CD14-positive monocyte (primary cell): ENCODE results near the gene KRTAP4-9. TPM values are rescaled to one million over a fixed set of nuclear protein-coding genes. Genes with fewer than 3 reads are reported as not detected.
"Not testable (repeated sequence)": the region's sequence is repeated elsewhere in the genome, so short reads cannot be mapped to it uniquely, and the experiment has no call there.

Experiments used
- DNase-seq, 3 donors: peaks; one replicate each; pipeline ENCODE4 v3.0.0-alpha.2; 2011 to 2022
- H2AFZ ChIP-seq: 2 replicates; pipeline ENCODE4 v1.6.0; 2012; ENCODE audit warnings: mild to moderate bottlenecking, low read depth, low read length, inconsistent platforms; ENCODE audit not compliant: insufficient read depth, poor library complexity, severe bottlenecking
- H3K27ac ChIP-seq, 2 donors: 1 replicate in 1 of 2; 2 replicates in 1 of 2; pipeline ENCODE4 v1.5.1; 2012 to 2013; ENCODE audit warnings: low read length in 2 of 2, control low read depth in 1 of 2, inconsistent platforms in 1 of 2, low read depth in 1 of 2, mild to moderate bottlenecking in 1 of 2
- H3K27me3 ChIP-seq, 2 donors: one replicate each; pipeline versions ENCODE4 v1.6.0 to v1.6.1; 2011 to 2013; ENCODE audit warnings: low read length in 2 of 2; ENCODE audit not compliant: control insufficient read depth in 2 of 2, insufficient read depth in 2 of 2
- H3K36me3 ChIP-seq, 2 donors: replicated peaks in 1 of 2; 1 replicate in 1 of 2; 2 replicates in 1 of 2; pipeline versions ENCODE4 v1.5.1 to v1.6.1; 2012 to 2013; ENCODE audit warnings: low read length in 2 of 2, control low read depth in 1 of 2, inconsistent platforms in 1 of 2, mild to moderate bottlenecking in 1 of 2; ENCODE audit not compliant: insufficient read depth in 2 of 2, control insufficient read depth in 1 of 2
- H3K4me1 ChIP-seq, 2 donors: 1 replicate in 1 of 2; 2 replicates in 1 of 2; pipeline versions ENCODE4 v1.5.1 to v1.6.1; 2012 to 2013; ENCODE audit warnings: low read length in 2 of 2, control low read depth in 1 of 2, inconsistent platforms in 1 of 2, mild to moderate bottlenecking in 1 of 2, moderate library complexity in 1 of 2; ENCODE audit not compliant: insufficient read depth in 2 of 2, control insufficient read depth in 1 of 2
- H3K4me2 ChIP-seq: replicated peaks from 2 replicates; pipeline ENCODE3; 2012; ENCODE audit warnings: low read length, moderate library complexity, mild to moderate bottlenecking; ENCODE audit not compliant: poor library complexity, severe bottlenecking; ENCODE audit errors: extremely low read depth
- H3K4me3 ChIP-seq, 3 experiments: fragments of 200-600 bp in 1 of 3; sonication (generic) in 1 of 3; replicated peaks in 1 of 3; 1 replicate in 2 of 3; 2 replicates in 1 of 3; pipeline ENCODE4 v1.5.1; 2011 to 2013; ENCODE audit warnings: low read length in 3 of 3, mild to moderate bottlenecking in 3 of 3, control low read depth in 2 of 3, low read depth in 2 of 3, inconsistent platforms in 1 of 3, moderate library complexity in 1 of 3
- H3K79me2 ChIP-seq: 2 replicates; pipeline ENCODE4 v1.6.0; 2012; ENCODE audit warnings: mild to moderate bottlenecking, control low read depth, inconsistent platforms, low read length, moderate library complexity; ENCODE audit not compliant: insufficient read depth
- H3K9ac ChIP-seq: 2 replicates; pipeline ENCODE4 v1.6.0; 2017; ENCODE audit warnings: low read length, mild to moderate bottlenecking; ENCODE audit not compliant: insufficient read depth, poor library complexity, severe bottlenecking
- H3K9me3 ChIP-seq, 2 donors: replicated peaks in 1 of 2; 1 replicate in 1 of 2; 2 replicates in 1 of 2; pipeline versions ENCODE4 v1.5.1 to v1.6.1; 2012 to 2013; ENCODE audit warnings: low read length in 2 of 2, control low read depth in 1 of 2; ENCODE audit not compliant: control insufficient read depth in 1 of 2, insufficient read depth in 1 of 2
- H4K20me1 ChIP-seq: 2 replicates; pipeline ENCODE4 v1.6.0; 2012; ENCODE audit warnings: mild to moderate bottlenecking, low read length, control low read depth, moderate library complexity; ENCODE audit not compliant: insufficient read depth
- H3K27ac Mint-ChIP-seq, 7 donors: one replicate each; pipeline ENCODE4 v1.8.0; 2020; ENCODE audit warnings: mild to moderate bottlenecking in 7 of 7, mixed read lengths in 7 of 7, moderate library complexity in 6 of 7, inconsistent platforms in 2 of 7
- H3K27me3 Mint-ChIP-seq, 3 donors: one replicate each; pipeline ENCODE4 v1.8.0; 2021 to 2022; ENCODE audit warnings: low read depth in 3 of 3, mild to moderate bottlenecking in 3 of 3, mixed read lengths in 3 of 3, moderate library complexity in 3 of 3, inconsistent platforms in 1 of 3
- H3K36me3 Mint-ChIP-seq, 2 donors: one replicate each; pipeline ENCODE4 v1.8.0; 2020; ENCODE audit warnings: mixed read lengths in 2 of 2, inconsistent platforms in 1 of 2, mild to moderate bottlenecking in 1 of 2
- H3K4me1 Mint-ChIP-seq: one replicate; pipeline ENCODE4 v1.8.0; 2020; ENCODE audit warnings: mild to moderate bottlenecking, mixed read lengths
- H3K4me3 Mint-ChIP-seq, 2 donors: one replicate each; pipeline ENCODE4 v1.8.0; 2020; ENCODE audit warnings: mild to moderate bottlenecking in 2 of 2, mixed read lengths in 2 of 2, moderate library complexity in 1 of 2
- H3K9me3 Mint-ChIP-seq, 7 donors: one replicate each; pipeline ENCODE4 v1.8.0; 2020 to 2022; ENCODE audit warnings: mixed read lengths in 7 of 7, mild to moderate bottlenecking in 6 of 7, moderate library complexity in 6 of 7, inconsistent platforms in 2 of 7
- WGBS: methylation state at CpG from one replicate; pipeline ENCODE4 v1.1.5; 2013; ENCODE audit warnings: missing lambda C conversion rate; ENCODE audit not compliant: insufficient coverage; 5-methylcytosine and 5-hydroxymethylcytosine counted together
- intact Hi-C, 2 donors: fragments of 100-400 bp; cut with micrococcal nuclease; formaldehyde crosslinking; loops; one replicate each; pipeline versions ENCODE4 v1.15.0 to v1.15.1; 2023
- polyA plus RNA-seq, 3 donors: library from polyadenylated mRNA; depleted of rRNA in 1 of 3; unstranded in 2 of 3; stranded (reverse) in 1 of 3; fragments of 300-500 nt in 2 of 3; fragments of >200 nt in 1 of 3; fragmentation: Illumina TruSeq in 2 of 3; gene quantifications; 1 replicate in 2 of 3; 2 replicates in 1 of 3; pipeline ENCODE4 v1.2.3, GENCODE V29; 2012 to 2021
- TF ChIP-seq, protein P1 (sequence below): fragments of 200-600 bp; IDR thresholded peaks from one replicate; pipeline ENCODE4 v1.8.0; 2022; ENCODE audit warnings: antibody characterized with exemption, mild to moderate bottlenecking

The KRTAP4-9 gene
- polyA plus RNA-seq, 3 donors = not detected

DNA sequence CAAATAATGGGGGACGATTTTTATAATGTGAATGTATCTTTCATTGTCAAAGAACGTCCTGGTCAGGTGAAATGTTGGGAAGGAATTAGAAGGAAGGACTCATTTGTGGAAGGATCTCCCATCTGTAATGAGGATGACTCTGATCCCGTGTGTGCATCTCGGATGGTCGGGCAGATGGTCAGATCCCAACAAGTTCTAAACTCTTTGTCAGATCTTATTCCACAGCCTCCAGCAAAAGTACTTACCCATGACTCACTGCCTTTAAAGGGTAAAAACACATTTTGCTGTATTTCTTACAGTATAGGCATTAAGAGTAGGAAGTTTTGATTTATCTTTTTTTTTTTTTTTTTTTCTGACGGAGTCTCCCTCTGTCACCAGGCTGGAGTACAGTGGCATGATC lies 6.7 kb upstream of the KRTAP4-9 start:
- Histone ChIP-seq H3K4me1 (no peaks in the 10 kb centered on the region), H3K9me3 (peaks cover 0 to 8% of the 10 kb centered on the region in 2 donors), H3K36me3 (no peaks in the 10 kb centered on the region), H2AFZ (no peak overlapping the region), H3K9ac (no peak overlapping the region), H3K4me2 (no peak overlapping the region), H3K27ac (no peak overlapping the region), H4K20me1 (no peaks in the 10 kb centered on the region), H3K4me3 (no peak overlapping the region), H3K27me3 (no peaks in the 10 kb centered on the region), H3K79me2 (no peaks in the 10 kb centered on the region)
- DNase-seq = no peak
- H3K9me3 Mint-ChIP-seq = peaks cover 0 to 5% (median 3%) of the 10 kb centered on the region in 7 donors
- peaks cover 5% of the 10 kb centered on the region for H3K4me1 Mint-ChIP-seq
- H3K27ac Mint-ChIP-seq = no peak overlapping the region
- WGBS = no CpG with 5 or more reads among the region's 6 CpGs
- TF ChIP-seq, protein P1, sequence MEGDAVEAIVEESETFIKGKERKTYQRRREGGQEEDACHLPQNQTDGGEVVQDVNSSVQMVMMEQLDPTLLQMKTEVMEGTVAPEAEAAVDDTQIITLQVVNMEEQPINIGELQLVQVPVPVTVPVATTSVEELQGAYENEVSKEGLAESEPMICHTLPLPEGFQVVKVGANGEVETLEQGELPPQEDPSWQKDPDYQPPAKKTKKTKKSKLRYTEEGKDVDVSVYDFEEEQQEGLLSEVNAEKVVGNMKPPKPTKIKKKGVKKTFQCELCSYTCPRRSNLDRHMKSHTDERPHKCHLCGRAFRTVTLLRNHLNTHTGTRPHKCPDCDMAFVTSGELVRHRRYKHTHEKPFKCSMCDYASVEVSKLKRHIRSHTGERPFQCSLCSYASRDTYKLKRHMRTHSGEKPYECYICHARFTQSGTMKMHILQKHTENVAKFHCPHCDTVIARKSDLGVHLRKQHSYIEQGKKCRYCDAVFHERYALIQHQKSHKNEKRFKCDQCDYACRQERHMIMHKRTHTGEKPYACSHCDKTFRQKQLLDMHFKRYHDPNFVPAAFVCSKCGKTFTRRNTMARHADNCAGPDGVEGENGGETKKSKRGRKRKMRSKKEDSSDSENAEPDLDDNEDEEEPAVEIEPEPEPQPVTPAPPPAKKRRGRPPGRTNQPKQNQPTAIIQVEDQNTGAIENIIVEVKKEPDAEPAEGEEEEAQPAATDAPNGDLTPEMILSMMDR = no peak
- intact Hi-C loops = no loop called here
- peaks cover 0 to 5% (median 0%) of the 10 kb centered on the region in 3 donors for H3K27me3 Mint-ChIP-seq
- no peaks in the 10 kb centered on the region for H3K36me3 Mint-ChIP-seq
- H3K4me3 Mint-ChIP-seq = no peak overlapping the region

DNA sequence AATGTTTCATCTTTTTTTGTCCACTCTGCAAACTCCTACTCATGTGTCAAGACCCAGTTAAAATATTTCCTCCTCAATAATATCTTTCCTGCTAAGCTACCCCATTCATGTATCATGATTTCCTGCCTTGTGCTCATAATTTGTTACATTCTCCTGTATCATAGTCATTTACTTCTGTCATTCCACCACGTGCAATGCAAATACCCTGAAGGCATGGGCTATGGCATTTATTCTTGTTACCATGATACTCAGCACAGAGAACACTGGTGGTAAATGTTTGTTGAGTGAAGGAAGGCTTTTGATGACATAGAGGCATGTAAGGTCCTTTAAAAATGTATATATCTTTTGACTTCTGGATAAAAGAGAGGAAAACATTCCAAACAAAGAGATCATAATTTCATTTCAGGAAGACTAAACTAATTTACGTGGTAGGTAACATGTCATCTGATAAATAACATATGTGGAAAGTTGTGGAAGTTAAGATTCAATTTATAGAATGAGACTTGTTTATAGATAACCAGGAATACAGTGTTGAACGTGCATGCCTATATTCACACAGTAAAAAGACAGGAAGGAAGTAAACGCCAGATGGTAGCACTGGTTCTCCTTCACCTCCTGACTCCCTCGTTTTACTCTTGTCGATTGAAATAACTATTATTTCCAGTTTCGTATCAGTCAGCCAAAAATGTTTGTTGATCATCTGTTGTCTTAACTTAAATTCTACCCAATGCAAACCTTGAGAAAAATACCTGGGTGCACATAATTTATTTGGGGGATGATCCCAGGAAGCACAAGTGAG lies 5.3 kb upstream of the KRTAP4-9 start:
- H3K9me3 ChIP-seq, intact Hi-C loops, H3K27me3 ChIP-seq, H3K79me2 ChIP-seq, H3K27me3 Mint-ChIP-seq, DNase-seq, H3K9me3 Mint-ChIP-seq, H3K36me3 Mint-ChIP-seq, H3K4me2 ChIP-seq, H3K9ac ChIP-seq, H3K27ac Mint-ChIP-seq, H2AFZ ChIP-seq, H3K4me3 ChIP-seq, H3K36me3 ChIP-seq, H3K4me1 Mint-ChIP-seq, H3K4me3 Mint-ChIP-seq, H4K20me1 ChIP-seq, H3K27ac ChIP-seq, H3K4me1 ChIP-seq: not testable (repeated sequence)
- 0% methylated on average over 3 of the region's 7 CpGs for WGBS
